ENCODE data around the gene GTF3C5.
"Not testable (repeated sequence)": the region's sequence is repeated elsewhere in the genome, so short reads cannot be mapped to it uniquely, and the experiment has no call there.

GTF3C5 gene

DNA sequence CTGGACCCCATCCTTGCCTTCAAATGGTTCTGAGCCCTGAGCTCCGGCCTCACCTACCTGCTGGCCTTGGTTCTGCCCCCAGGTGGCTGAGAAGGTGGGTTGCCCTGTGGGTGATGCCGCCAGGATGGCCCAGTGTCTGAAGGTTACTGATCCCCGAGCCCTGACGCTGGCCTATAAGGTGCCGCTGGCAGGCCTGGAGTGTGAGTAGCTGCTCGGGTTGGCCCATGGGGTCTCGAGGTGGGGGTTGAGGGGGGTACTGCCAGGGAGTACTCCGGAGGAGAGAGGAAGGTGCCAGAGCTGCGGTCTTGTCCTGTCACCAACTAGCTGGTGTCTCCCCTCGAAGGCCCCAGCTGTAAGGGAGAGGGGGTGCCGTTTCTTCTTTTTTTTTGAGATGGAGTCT lies 36.2 kb downstream of the GTF3C5 start:
- H3K36me3 ChIP-seq (ENCODE audit: insufficient read depth), result no peaks in the 10 kb centered on the region
- TF ChIP-seq, protein P1, sequence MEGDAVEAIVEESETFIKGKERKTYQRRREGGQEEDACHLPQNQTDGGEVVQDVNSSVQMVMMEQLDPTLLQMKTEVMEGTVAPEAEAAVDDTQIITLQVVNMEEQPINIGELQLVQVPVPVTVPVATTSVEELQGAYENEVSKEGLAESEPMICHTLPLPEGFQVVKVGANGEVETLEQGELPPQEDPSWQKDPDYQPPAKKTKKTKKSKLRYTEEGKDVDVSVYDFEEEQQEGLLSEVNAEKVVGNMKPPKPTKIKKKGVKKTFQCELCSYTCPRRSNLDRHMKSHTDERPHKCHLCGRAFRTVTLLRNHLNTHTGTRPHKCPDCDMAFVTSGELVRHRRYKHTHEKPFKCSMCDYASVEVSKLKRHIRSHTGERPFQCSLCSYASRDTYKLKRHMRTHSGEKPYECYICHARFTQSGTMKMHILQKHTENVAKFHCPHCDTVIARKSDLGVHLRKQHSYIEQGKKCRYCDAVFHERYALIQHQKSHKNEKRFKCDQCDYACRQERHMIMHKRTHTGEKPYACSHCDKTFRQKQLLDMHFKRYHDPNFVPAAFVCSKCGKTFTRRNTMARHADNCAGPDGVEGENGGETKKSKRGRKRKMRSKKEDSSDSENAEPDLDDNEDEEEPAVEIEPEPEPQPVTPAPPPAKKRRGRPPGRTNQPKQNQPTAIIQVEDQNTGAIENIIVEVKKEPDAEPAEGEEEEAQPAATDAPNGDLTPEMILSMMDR (conservative IDR thresholded peaks at IDR 0.05; ENCODE audit: low read depth, low read length), result no peak

DNA sequence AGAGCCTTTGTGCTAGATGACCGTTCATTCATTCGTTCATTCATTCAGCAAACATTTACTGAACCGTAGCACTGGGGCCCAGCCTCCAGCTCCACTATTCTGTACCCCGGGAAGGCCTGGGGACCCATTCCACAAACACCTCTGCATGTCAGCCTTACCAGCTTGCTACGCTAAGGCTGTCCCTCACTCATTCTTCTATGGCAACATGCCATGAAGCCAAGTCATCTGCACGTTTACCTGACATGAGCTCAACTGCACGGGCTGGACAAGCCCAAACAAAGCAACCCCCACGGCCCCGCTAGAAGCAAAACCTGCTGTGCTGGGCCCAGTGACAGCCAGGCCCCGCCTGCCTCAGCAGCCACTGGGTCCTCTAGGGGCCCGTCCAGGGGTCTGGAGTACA lies 37.0 kb downstream of the GTF3C5 start:
- Histone ChIP-seq H3K27ac (no peak overlapping the region), H3K4me3 (IDR thresholded peaks at IDR 0.05; ENCODE audit: insufficient read depth, low read depth, low read length) (no peak overlapping the region), H3K4me1 (ENCODE audit: low read depth, poor library complexity, severe bottlenecking) (no peaks in the 10 kb centered on the region), H2AFZ (ENCODE audit: low read depth) (no peak overlapping the region), H3K27me3 (ENCODE audit: insufficient read depth, low read depth) (no peaks in the 10 kb centered on the region), H4K20me1 (ENCODE audit: insufficient read depth) (no peaks in the 10 kb centered on the region), H3K36me3 (ENCODE audit: insufficient read depth) (no peaks in the 10 kb centered on the region), H3K4me2 (no peak overlapping the region), H3K9ac (no peak overlapping the region), H3K79me2 (ENCODE audit: insufficient read depth, low read depth) (no peaks in the 10 kb centered on the region)
- TF ChIP-seq, protein P1 (conservative IDR thresholded peaks at IDR 0.05; ENCODE audit: low read depth, low read length), result no peak

More for the DNA sequence above, 36.2 kb downstream of the GTF3C5 start:
- Histone ChIP-seq H3K27me3 (ENCODE audit: insufficient read depth, low read depth) (no peaks in the 10 kb centered on the region), H4K20me1 (ENCODE audit: insufficient read depth) (no peaks in the 10 kb centered on the region), H3K79me2 (ENCODE audit: insufficient read depth, low read depth) (no peaks in the 10 kb centered on the region), H3K4me3 (IDR thresholded peaks at IDR 0.05; ENCODE audit: insufficient read depth, low read depth, low read length) (no peak overlapping the region), H3K4me2 (no peak overlapping the region), H3K4me1 (ENCODE audit: low read depth, poor library complexity, severe bottlenecking) (no peaks in the 10 kb centered on the region), H3K27ac (no peak overlapping the region), H3K9ac (no peak overlapping the region), H2AFZ (ENCODE audit: low read depth) (no peak overlapping the region)

DNA sequence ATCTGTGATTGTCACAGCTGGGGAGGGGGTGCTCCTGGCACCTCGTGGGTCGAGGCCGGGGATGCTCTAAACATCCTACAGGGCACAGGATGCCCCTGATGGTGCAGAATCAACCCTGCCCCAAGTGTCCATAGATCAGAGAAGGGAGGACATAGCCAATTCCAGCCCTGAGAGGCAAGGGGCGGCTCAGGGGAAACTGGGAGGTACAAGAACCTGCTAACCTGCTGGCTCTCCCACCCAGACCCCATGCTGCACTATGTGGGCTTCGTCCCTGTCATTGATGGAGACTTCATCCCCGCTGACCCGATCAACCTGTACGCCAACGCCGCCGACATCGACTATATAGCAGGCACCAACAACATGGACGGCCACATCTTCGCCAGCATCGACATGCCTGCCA lies 37.6 kb downstream of the GTF3C5 start:
- H4K20me1 ChIP-seq (ENCODE audit: insufficient read depth); H3K4me1 ChIP-seq (ENCODE audit: low read depth, poor library complexity, severe bottlenecking); H2AFZ ChIP-seq (ENCODE audit: low read depth); H3K4me2 ChIP-seq; H3K36me3 ChIP-seq (ENCODE audit: insufficient read depth); H3K9ac ChIP-seq; H3K79me2 ChIP-seq (ENCODE audit: insufficient read depth, low read depth); H3K27me3 ChIP-seq (ENCODE audit: insufficient read depth, low read depth); H3K4me3 ChIP-seq (IDR thresholded peaks at IDR 0.05; ENCODE audit: insufficient read depth, low read depth, low read length); H3K27ac ChIP-seq: not testable (repeated sequence)

DNA sequence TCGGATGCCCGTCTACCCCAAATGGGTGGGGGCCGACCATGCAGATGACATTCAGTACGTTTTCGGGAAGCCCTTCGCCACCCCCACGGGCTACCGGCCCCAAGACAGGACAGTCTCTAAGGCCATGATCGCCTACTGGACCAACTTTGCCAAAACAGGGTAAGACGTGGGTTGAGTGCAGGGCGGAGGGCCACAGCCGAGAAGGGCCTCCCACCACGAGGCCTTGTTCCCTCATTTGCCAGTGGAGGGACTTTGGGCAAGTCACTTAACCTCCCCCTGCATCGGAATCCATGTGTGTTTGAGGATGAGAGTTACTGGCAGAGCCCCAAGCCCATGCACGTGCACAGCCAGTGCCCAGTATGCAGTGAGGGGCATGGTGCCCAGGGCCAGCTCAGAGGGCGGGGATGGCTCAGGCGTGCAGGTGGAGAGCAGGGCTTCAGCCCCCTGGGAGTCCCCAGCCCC lies 39.7 kb downstream of the GTF3C5 start:
- H3K4me3 ChIP-seq (IDR thresholded peaks at IDR 0.05; ENCODE audit: insufficient read depth, low read depth, low read length); H3K79me2 ChIP-seq (ENCODE audit: insufficient read depth, low read depth); H3K9ac ChIP-seq; H3K4me1 ChIP-seq (ENCODE audit: low read depth, poor library complexity, severe bottlenecking); H2AFZ ChIP-seq (ENCODE audit: low read depth); H3K36me3 ChIP-seq (ENCODE audit: insufficient read depth); H4K20me1 ChIP-seq (ENCODE audit: insufficient read depth); H3K27ac ChIP-seq; H3K4me2 ChIP-seq; H3K27me3 ChIP-seq (ENCODE audit: insufficient read depth, low read depth): not testable (repeated sequence)

DNA sequence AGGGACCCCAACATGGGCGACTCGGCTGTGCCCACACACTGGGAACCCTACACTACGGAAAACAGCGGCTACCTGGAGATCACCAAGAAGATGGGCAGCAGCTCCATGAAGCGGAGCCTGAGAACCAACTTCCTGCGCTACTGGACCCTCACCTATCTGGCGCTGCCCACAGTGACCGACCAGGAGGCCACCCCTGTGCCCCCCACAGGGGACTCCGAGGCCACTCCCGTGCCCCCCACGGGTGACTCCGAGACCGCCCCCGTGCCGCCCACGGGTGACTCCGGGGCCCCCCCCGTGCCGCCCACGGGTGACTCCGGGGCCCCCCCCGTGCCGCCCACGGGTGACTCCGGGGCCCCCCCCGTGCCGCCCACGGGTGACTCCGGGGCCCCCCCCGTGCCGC lies 40.2 kb downstream of the GTF3C5 start:
- not testable (repeated sequence) for H2AFZ ChIP-seq (ENCODE audit: low read depth); H3K27me3 ChIP-seq (ENCODE audit: insufficient read depth, low read depth); H3K4me3 ChIP-seq (IDR thresholded peaks at IDR 0.05; ENCODE audit: insufficient read depth, low read depth, low read length); H3K36me3 ChIP-seq (ENCODE audit: insufficient read depth); H3K79me2 ChIP-seq (ENCODE audit: insufficient read depth, low read depth); H4K20me1 ChIP-seq (ENCODE audit: insufficient read depth); H3K9ac ChIP-seq; H3K4me2 ChIP-seq; H3K27ac ChIP-seq; H3K4me1 ChIP-seq (ENCODE audit: low read depth, poor library complexity, severe bottlenecking)

DNA sequence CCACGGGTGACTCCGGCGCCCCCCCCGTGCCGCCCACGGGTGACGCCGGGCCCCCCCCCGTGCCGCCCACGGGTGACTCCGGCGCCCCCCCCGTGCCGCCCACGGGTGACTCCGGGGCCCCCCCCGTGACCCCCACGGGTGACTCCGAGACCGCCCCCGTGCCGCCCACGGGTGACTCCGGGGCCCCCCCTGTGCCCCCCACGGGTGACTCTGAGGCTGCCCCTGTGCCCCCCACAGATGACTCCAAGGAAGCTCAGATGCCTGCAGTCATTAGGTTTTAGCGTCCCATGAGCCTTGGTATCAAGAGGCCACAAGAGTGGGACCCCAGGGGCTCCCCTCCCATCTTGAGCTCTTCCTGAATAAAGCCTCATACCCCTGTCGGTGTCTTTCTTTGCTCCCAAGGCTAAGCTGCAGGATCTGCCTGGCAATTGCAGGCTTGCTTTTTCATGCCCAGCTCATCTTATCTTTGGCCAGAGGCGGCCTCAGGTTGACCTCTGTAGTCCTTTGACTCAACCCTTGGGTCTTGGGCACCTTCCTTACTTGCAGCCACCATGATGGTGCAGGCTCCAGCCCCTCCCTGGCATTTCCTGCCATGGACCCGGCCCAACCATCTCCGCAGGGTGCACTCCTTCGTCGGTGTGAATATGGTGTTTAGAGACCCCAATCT lies 40.8 kb downstream of the GTF3C5 start:
- no peak overlapping the region for H3K27ac ChIP-seq
- H3K4me2 ChIP-seq, result no peak overlapping the region
- H3K79me2 ChIP-seq (ENCODE audit: insufficient read depth, low read depth), result no peaks in the 10 kb centered on the region
- H3K36me3 ChIP-seq (ENCODE audit: insufficient read depth), result no peaks in the 10 kb centered on the region
- H3K27me3 ChIP-seq (ENCODE audit: insufficient read depth, low read depth), result no peaks in the 10 kb centered on the region; the same call in 1 of the 2 replicates
- no peak overlapping the region for H3K9ac ChIP-seq
- TF ChIP-seq, protein P1 (conservative IDR thresholded peaks at IDR 0.05; ENCODE audit: low read depth, low read length), result no peak
- H4K20me1 ChIP-seq (ENCODE audit: insufficient read depth), result no peaks in the 10 kb centered on the region
- H3K4me1 ChIP-seq (ENCODE audit: low read depth, poor library complexity, severe bottlenecking), result no peaks in the 10 kb centered on the region
- no peak overlapping the region for H3K4me3 ChIP-seq (IDR thresholded peaks at IDR 0.05; ENCODE audit: insufficient read depth, low read depth, low read length)
- H2AFZ ChIP-seq (ENCODE audit: low read depth), result no peak overlapping the region

DNA sequence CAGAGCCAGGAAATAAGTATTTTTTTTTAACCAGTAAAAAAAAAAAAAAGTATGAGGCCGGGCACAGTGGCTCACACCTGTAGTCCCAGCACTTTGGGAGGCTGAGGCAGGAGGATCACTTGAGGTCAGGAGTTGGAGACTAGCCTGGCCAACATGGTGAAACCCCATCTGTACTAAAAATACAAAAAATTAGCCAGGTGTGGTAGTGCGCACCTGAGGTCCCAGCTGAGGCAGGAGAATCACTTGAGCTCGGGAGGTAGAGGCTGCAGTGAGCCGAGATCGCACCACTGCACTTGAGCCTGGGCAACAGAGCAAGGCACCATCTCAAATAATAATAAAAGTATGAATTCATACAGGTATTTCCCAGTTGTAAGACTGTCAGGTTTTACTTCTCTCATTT lies 41.4 kb downstream of the GTF3C5 start:
- H4K20me1 ChIP-seq (ENCODE audit: insufficient read depth); H2AFZ ChIP-seq (ENCODE audit: low read depth); H3K4me2 ChIP-seq; H3K36me3 ChIP-seq (ENCODE audit: insufficient read depth); H3K27me3 ChIP-seq (ENCODE audit: insufficient read depth, low read depth); H3K27ac ChIP-seq; H3K9ac ChIP-seq; H3K79me2 ChIP-seq (ENCODE audit: insufficient read depth, low read depth); H3K4me1 ChIP-seq (ENCODE audit: low read depth, poor library complexity, severe bottlenecking); H3K4me3 ChIP-seq (IDR thresholded peaks at IDR 0.05; ENCODE audit: insufficient read depth, low read depth, low read length): not testable (repeated sequence)
